Spleen (tissue), 7 donors: Measurements from ENCODE around the gene ERBB4.

Source experiments
- POLR2AphosphoS5 ChIP-seq, 3 donors: sonication (generic); formaldehyde crosslinking; IDR thresholded peaks; one replicate each; pipeline ENCODE4 v1.5.1; 2017; ENCODE audit warnings: antibody characterized with exemption in 3 of 3
- TF ChIP-seq, protein P1 (sequence below), 11 experiments: fragments of 200-600 bp in 7 of 11; fragments of 450-650 bp in 4 of 11; sonication (generic) in 4 of 11; IDR thresholded peaks in 8 of 11; conservative IDR thresholded peaks in 3 of 11; 1 replicate in 7 of 11; 2 replicates in 4 of 11; pipeline versions ENCODE4 v1.4.0 to v1.8.0; 2016 to 2021; ENCODE audit warnings: antibody characterized with exemption in 11 of 11, inconsistent platforms in 4 of 11, mild to moderate bottlenecking in 1 of 11
- donor health status: DM: no; HTN: no; CAD: no; lungs with moderate emphysema.
- donor health status: DM: no; HTN: no; CAD: no.
- donor health status: DM: no; HTN: no; CAD: no.

DNA sequence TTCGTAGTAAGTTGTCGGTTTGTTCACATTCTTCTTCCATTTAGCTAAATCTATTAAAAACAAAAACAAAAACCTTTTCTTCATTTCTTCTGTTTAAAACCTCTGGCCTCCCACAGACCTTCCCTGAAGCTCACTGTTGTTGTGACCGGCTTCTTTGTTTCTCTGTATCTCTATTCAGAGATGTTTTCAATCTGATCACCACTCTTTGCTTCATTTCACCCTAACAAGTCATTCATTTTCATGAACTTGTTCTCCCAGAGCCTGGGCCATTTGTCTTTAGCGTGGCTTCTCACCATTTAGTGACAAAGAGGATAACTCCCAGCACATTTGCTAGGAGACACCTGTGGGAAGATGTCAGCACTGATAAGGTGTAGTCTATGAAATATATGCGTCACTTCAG is 794.2 kb downstream of the ERBB4 start:
- TF ChIP-seq, protein P1, sequence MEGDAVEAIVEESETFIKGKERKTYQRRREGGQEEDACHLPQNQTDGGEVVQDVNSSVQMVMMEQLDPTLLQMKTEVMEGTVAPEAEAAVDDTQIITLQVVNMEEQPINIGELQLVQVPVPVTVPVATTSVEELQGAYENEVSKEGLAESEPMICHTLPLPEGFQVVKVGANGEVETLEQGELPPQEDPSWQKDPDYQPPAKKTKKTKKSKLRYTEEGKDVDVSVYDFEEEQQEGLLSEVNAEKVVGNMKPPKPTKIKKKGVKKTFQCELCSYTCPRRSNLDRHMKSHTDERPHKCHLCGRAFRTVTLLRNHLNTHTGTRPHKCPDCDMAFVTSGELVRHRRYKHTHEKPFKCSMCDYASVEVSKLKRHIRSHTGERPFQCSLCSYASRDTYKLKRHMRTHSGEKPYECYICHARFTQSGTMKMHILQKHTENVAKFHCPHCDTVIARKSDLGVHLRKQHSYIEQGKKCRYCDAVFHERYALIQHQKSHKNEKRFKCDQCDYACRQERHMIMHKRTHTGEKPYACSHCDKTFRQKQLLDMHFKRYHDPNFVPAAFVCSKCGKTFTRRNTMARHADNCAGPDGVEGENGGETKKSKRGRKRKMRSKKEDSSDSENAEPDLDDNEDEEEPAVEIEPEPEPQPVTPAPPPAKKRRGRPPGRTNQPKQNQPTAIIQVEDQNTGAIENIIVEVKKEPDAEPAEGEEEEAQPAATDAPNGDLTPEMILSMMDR (IDR thresholded peaks at IDR 0.05 in 8 of 11, conservative IDR thresholded peaks at IDR 0.05 in 3 of 11): no peak
- no peak for TF ChIP-seq POLR2AphosphoS5 (IDR thresholded peaks at IDR 0.05)
